Astrocyte (in vitro differentiated cells and primary cell): ENCODE data around the gene CELF6. TPM values are rescaled to one million over a fixed set of nuclear protein-coding genes. Genes with fewer than 3 reads are reported as not detected.

Experiments used
- DNase-seq: peaks from one replicate; pipeline ENCODE4 v3.0.0-alpha.2; 2010; ENCODE audit warnings: low read depth
- FAIRE-seq: peaks from 2 replicates; lab custom pipeline; 2011; peaks lifted over from hg19 to GRCh38; lab: Jason Lieb, UNC
- H2AFZ ChIP-seq: 2 replicates; pipeline ENCODE4 v1.6.0; 2012; ENCODE audit warnings: low read depth, low read length, inconsistent platforms
- H3K27ac ChIP-seq: 2 replicates; pipeline ENCODE4 v1.5.1; 2011; ENCODE audit warnings: low read depth, low read length, inconsistent platforms
- H3K27me3 ChIP-seq: 2 replicates; pipeline ENCODE4 v1.6.0; 2011; ENCODE audit warnings: low read length, inconsistent platforms; ENCODE audit not compliant: insufficient read depth
- H3K36me3 ChIP-seq: 2 replicates; pipeline ENCODE4 v1.5.1; 2011; ENCODE audit warnings: low read length, inconsistent platforms; ENCODE audit not compliant: insufficient read depth
- H3K4me1 ChIP-seq: 2 replicates; pipeline ENCODE4 v1.5.1; 2011; ENCODE audit warnings: low read length, inconsistent platforms; ENCODE audit not compliant: insufficient read depth
- H3K4me2 ChIP-seq: 2 replicates; pipeline ENCODE4 v1.6.0; 2012; ENCODE audit warnings: low read length, inconsistent platforms
- H3K4me3 ChIP-seq: 2 replicates; pipeline ENCODE4 v1.5.1; 2011; ENCODE audit warnings: low read depth, mild to moderate bottlenecking, low read length, inconsistent platforms; ENCODE audit not compliant: insufficient read depth
- H3K79me2 ChIP-seq: 2 replicates; pipeline ENCODE4 v1.6.0; 2012; ENCODE audit warnings: mild to moderate bottlenecking, low read length, inconsistent platforms; ENCODE audit not compliant: insufficient read depth
- H3K9ac ChIP-seq: 2 replicates; pipeline ENCODE4 v1.6.0; 2012; ENCODE audit warnings: mild to moderate bottlenecking, low read length, inconsistent platforms
- H3K9me3 ChIP-seq: 2 replicates; pipeline ENCODE4 v1.5.1; 2012; ENCODE audit warnings: low read depth, mild to moderate bottlenecking, low read length, inconsistent platforms; ENCODE audit not compliant: insufficient read depth
- H4K20me1 ChIP-seq: 2 replicates; pipeline ENCODE4 v1.6.0; 2012; ENCODE audit warnings: low read length, inconsistent platforms; ENCODE audit not compliant: insufficient read depth
- H3K27ac Mint-ChIP-seq: one replicate; pipeline ENCODE4 v1.8.0; 2021; ENCODE audit warnings: mild to moderate bottlenecking, mixed read lengths; ENCODE audit not compliant: unreplicated experiment
- H3K27me3 Mint-ChIP-seq: one replicate; pipeline ENCODE4 v1.8.0; 2021; ENCODE audit warnings: low read depth, mixed read lengths; ENCODE audit not compliant: unreplicated experiment
- H3K36me3 Mint-ChIP-seq: one replicate; pipeline ENCODE4 v1.8.0; 2021; ENCODE audit warnings: low read depth, mixed read lengths; ENCODE audit not compliant: unreplicated experiment
- H3K4me1 Mint-ChIP-seq: one replicate; pipeline ENCODE4 v1.8.0; 2021; ENCODE audit warnings: low read depth, mixed read lengths; ENCODE audit not compliant: unreplicated experiment
- H3K4me3 Mint-ChIP-seq: one replicate; pipeline ENCODE4 v1.8.0; 2021; ENCODE audit warnings: mild to moderate bottlenecking, moderate library complexity, mixed read lengths; ENCODE audit not compliant: unreplicated experiment
- H3K9me3 Mint-ChIP-seq: one replicate; pipeline ENCODE4 v1.8.0; 2021; ENCODE audit warnings: mild to moderate bottlenecking, mixed read lengths; ENCODE audit not compliant: unreplicated experiment
- EZH2 ChIP-seq: IDR thresholded peaks from 2 replicates; pipeline ENCODE4 v1.6.1; 2012; ENCODE audit warnings: mild to moderate bottlenecking, low read length, inconsistent platforms; ENCODE audit not compliant: insufficient read depth
- total RNA-seq: library from RNA; stranded (reverse); gene quantifications from 2 replicates; pipeline ENCODE4 v1.2.1, GENCODE V29; 2021
- TF ChIP-seq, protein P1 (sequence below): IDR thresholded peaks from 2 replicates; pipeline ENCODE4 v1.5.1; 2011; ENCODE audit warnings: low read depth, mild to moderate bottlenecking, inconsistent platforms, low read length, moderate library complexity; ENCODE audit not compliant: insufficient read depth

CELF6 gene
- total RNA-seq, 1 donor from 2014 or later = not detected

DNA sequence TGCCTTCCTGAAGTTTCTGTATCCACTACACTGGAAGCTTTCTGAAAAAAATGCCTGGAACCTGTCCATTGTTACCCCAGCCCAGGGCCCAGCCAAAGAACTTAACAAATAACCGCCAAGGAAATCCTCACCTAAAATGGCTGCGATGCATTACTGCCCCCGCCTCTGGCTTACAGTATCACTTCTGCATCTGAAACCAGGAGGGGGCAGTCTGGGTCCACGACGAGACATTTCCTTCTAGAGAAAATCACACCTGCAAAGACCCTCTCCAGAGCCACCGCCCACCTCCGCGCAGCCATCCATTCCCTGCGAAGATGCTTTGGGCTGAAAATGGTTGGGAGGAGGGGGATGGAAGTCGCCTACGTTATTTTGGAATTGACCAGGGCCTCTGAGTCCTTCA lies 22.4 kb upstream of the CELF6 start:
- DNase-seq (no peak), FAIRE-seq (no peak)
- H3K36me3 ChIP-seq = peaks cover 11% of the 10 kb centered on the region
- H4K20me1 ChIP-seq = no peaks in the 10 kb centered on the region
- H3K27ac ChIP-seq = no peak overlapping the region
- no peak overlapping the region for H2AFZ ChIP-seq
- Mint-ChIP-seq H3K27me3 (no peaks in the 10 kb centered on the region), H3K4me1 (peaks cover 4% of the 10 kb centered on the region), H3K27ac (no peak overlapping the region), H3K9me3 (no peaks in the 10 kb centered on the region), H3K4me3 (no peak overlapping the region), H3K36me3 (peaks cover 6% of the 10 kb centered on the region)
- H3K4me1 ChIP-seq = peaks cover 5% of the 10 kb centered on the region
- H3K79me2 ChIP-seq = no peaks in the 10 kb centered on the region
- TF ChIP-seq, protein P1, sequence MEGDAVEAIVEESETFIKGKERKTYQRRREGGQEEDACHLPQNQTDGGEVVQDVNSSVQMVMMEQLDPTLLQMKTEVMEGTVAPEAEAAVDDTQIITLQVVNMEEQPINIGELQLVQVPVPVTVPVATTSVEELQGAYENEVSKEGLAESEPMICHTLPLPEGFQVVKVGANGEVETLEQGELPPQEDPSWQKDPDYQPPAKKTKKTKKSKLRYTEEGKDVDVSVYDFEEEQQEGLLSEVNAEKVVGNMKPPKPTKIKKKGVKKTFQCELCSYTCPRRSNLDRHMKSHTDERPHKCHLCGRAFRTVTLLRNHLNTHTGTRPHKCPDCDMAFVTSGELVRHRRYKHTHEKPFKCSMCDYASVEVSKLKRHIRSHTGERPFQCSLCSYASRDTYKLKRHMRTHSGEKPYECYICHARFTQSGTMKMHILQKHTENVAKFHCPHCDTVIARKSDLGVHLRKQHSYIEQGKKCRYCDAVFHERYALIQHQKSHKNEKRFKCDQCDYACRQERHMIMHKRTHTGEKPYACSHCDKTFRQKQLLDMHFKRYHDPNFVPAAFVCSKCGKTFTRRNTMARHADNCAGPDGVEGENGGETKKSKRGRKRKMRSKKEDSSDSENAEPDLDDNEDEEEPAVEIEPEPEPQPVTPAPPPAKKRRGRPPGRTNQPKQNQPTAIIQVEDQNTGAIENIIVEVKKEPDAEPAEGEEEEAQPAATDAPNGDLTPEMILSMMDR = peak; percentile 18
- no peak for TF ChIP-seq EZH2
- no peak overlapping the region for H3K9ac ChIP-seq
- H3K4me3 ChIP-seq = no peak overlapping the region
- no peak overlapping the region for H3K4me2 ChIP-seq
- no peaks in the 10 kb centered on the region for H3K9me3 ChIP-seq
- H3K27me3 ChIP-seq = no peaks in the 10 kb centered on the region

DNA sequence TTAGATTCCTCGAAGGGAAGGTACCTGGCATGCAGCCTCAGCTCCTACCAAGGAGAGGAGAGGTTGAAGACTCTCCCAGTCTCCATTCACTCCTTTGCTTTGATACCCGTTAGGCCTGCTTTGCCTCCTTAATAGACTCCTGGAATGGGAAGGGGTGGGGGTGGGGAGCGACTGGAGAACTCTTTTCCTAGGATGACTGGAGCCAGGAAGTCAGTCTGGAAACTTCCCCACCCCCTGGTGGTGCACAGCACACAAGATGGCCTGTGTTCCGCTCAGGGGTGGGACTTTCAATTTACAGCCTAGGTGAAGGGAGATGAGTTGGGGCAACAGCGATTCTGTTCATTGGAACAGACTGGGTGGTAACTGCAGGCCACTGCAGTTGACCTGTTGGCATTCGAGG lies 21.4 kb upstream of the CELF6 start:
- FAIRE-seq = no peak
- TF ChIP-seq EZH2 = no peak
- TF ChIP-seq, protein P1 = peak; percentile 6
- Histone ChIP-seq H3K9me3 (no peaks in the 10 kb centered on the region), H3K27me3 (no peaks in the 10 kb centered on the region), H3K9ac (no peak overlapping the region), H3K79me2 (no peaks in the 10 kb centered on the region), H3K27ac (no peak overlapping the region), H3K4me2 (no peak overlapping the region), H2AFZ (no peak overlapping the region), H3K4me1 (peaks cover 5% of the 10 kb centered on the region), H3K4me3 (no peak overlapping the region), H3K36me3 (peaks cover 11% of the 10 kb centered on the region), H4K20me1 (no peaks in the 10 kb centered on the region)
- no peak for DNase-seq
- no peaks in the 10 kb centered on the region for H3K9me3 Mint-ChIP-seq
- peaks cover 4% of the 10 kb centered on the region for H3K4me1 Mint-ChIP-seq
- H3K4me3 Mint-ChIP-seq = no peak overlapping the region
- H3K36me3 Mint-ChIP-seq = peaks cover 6% of the 10 kb centered on the region
- H3K27me3 Mint-ChIP-seq = no peaks in the 10 kb centered on the region
- H3K27ac Mint-ChIP-seq = no peak overlapping the region

DNA sequence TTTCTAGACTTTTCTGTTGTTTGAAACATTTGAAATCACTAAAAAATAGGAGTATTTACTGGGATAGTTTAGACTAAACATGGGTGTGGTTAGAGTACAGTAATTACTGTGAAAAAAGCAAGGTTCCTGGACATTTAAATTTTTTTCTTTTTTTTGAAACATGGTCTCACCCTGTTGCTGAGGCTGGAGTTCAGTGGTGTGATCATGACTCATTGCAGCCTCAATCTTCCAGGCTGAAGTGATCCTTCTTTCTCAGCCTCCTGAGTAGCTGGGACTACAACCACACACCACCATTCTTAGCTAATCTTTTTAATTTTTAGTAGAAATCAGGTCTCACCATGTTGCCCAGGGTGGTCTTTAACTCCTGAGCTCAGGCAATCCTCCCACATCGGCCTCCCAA lies 20.4 kb upstream of the CELF6 start:
- Histone ChIP-seq H4K20me1 (no peaks in the 10 kb centered on the region), H3K27ac (peak overlapping the region; percentile 39), H3K9me3 (no peaks in the 10 kb centered on the region), H3K79me2 (no peaks in the 10 kb centered on the region), H3K4me3 (no peak overlapping the region), H3K9ac (no peak overlapping the region), H3K4me2 (peak overlapping the region; percentile 69), H3K4me1 (peaks cover 5% of the 10 kb centered on the region), H3K36me3 (peaks cover 6% of the 10 kb centered on the region), H3K27me3 (no peaks in the 10 kb centered on the region), H2AFZ (no peak overlapping the region)
- TF ChIP-seq, protein P1 = no peak
- TF ChIP-seq EZH2 = no peak
- DNase-seq (no peak), FAIRE-seq (no peak)
- Mint-ChIP-seq H3K27me3 (no peaks in the 10 kb centered on the region), H3K9me3 (no peaks in the 10 kb centered on the region), H3K27ac (no peak overlapping the region), H3K4me3 (no peak overlapping the region), H3K4me1 (peaks cover 4% of the 10 kb centered on the region), H3K36me3 (peaks cover 6% of the 10 kb centered on the region)
